H9 (cell line): ENCODE results near the gene TRIM56. TPM values are rescaled to one million over a fixed set of nuclear protein-coding genes. Genes with fewer than 3 reads are reported as not detected.

Experiments used
- DNase-seq: peaks from one replicate; pipeline ENCODE4 v3.0.0-alpha.2; 2017
- H2AFZ ChIP-seq: one replicate; pipeline ENCODE4 v1.6.1; 2013; ENCODE audit warnings: mild to moderate bottlenecking, low read length, control low read depth, moderate library complexity
- H2AK5ac ChIP-seq: 2 replicates; pipeline ENCODE4 v1.6.1; 2013; ENCODE audit warnings: low read length, control low read depth, mixed read lengths; ENCODE audit not compliant: insufficient read length
- H2BK120ac ChIP-seq: one replicate; pipeline ENCODE4 v1.6.1; 2013; ENCODE audit warnings: low read depth, mild to moderate bottlenecking, low read length, control low read depth, inconsistent platforms; ENCODE audit not compliant: poor library complexity, severe bottlenecking
- H2BK12ac ChIP-seq: 2 replicates; pipeline ENCODE4 v1.6.1; 2013; ENCODE audit warnings: low read length, control low read depth, mixed read lengths, low read depth; ENCODE audit not compliant: insufficient read length
- H2BK15ac ChIP-seq: 2 replicates; pipeline ENCODE4 v1.6.1; 2013; ENCODE audit warnings: low read depth, low read length, control low read depth
- H2BK20ac ChIP-seq: one replicate; pipeline ENCODE4 v1.6.1; 2013; ENCODE audit warnings: low read depth, mild to moderate bottlenecking, low read length, control low read depth, inconsistent platforms; ENCODE audit not compliant: poor library complexity, severe bottlenecking
- H2BK5ac ChIP-seq: 2 replicates; pipeline ENCODE4 v1.6.1; 2013; ENCODE audit warnings: low read length, control low read depth, mixed read lengths; ENCODE audit not compliant: insufficient read length
- H3K14ac ChIP-seq: 2 replicates; pipeline ENCODE4 v1.6.1; 2013; ENCODE audit warnings: low read length, control low read depth; ENCODE audit not compliant: insufficient read depth
- H3K18ac ChIP-seq: 2 replicates; pipeline ENCODE4 v1.6.1; 2013; ENCODE audit warnings: low read depth, mild to moderate bottlenecking, mixed read lengths, low read length, control low read depth; ENCODE audit not compliant: insufficient read length
- H3K23ac ChIP-seq: 2 replicates; pipeline ENCODE4 v1.6.1; 2013; ENCODE audit warnings: low read length, control low read depth, mixed read lengths, low read depth; ENCODE audit not compliant: insufficient read length
- H3K23me2 ChIP-seq: 2 replicates; pipeline ENCODE4 v1.6.1; 2013; ENCODE audit warnings: low read depth, mild to moderate bottlenecking, mixed read lengths, low read length, control low read depth; ENCODE audit not compliant: insufficient read length, poor library complexity, severe bottlenecking
- H3K27ac ChIP-seq: 2 replicates; pipeline ENCODE4 v1.5.1; 2013; ENCODE audit warnings: low read length, control low read depth, mixed read lengths, low read depth; ENCODE audit not compliant: insufficient read length
- H3K27me3 ChIP-seq: 2 replicates; pipeline ENCODE4 v1.6.1; 2013; ENCODE audit warnings: low read length, control low read depth, inconsistent platforms; ENCODE audit not compliant: insufficient read depth
- H3K4ac ChIP-seq: 2 replicates; pipeline ENCODE4 v1.6.1; 2013; ENCODE audit warnings: low read depth, mild to moderate bottlenecking, control low read depth, inconsistent platforms, low read length, moderate library complexity
- H3K4me1 ChIP-seq: 2 replicates; pipeline ENCODE4 v1.6.1; 2013; ENCODE audit warnings: low read length, control low read depth, inconsistent platforms; ENCODE audit not compliant: insufficient read depth
- H3K4me2 ChIP-seq: 2 replicates; pipeline ENCODE4 v1.6.1; 2013; ENCODE audit warnings: low read length, control low read depth, mixed read lengths; ENCODE audit not compliant: insufficient read length, insufficient read depth
- H3K56ac ChIP-seq: 2 replicates; pipeline ENCODE4 v1.6.1; 2013; ENCODE audit warnings: low read depth, mild to moderate bottlenecking, mixed read lengths, low read length, control low read depth; ENCODE audit not compliant: insufficient read length
- H3K79me1 ChIP-seq: 2 replicates; pipeline ENCODE4 v1.6.1; 2013; ENCODE audit warnings: low read depth, mild to moderate bottlenecking, moderate library complexity, low read length, control low read depth, inconsistent platforms; ENCODE audit not compliant: insufficient read depth, poor library complexity, severe bottlenecking
- H3K79me2 ChIP-seq: 2 replicates; pipeline ENCODE4 v1.6.1; 2013; ENCODE audit warnings: low read length, control low read depth, inconsistent platforms; ENCODE audit not compliant: insufficient read depth
- H3K9ac ChIP-seq: 2 replicates; pipeline ENCODE4 v1.6.1; 2013; ENCODE audit warnings: low read length, control low read depth, mixed read lengths; ENCODE audit not compliant: insufficient read length; ENCODE audit errors: extremely low read depth
- H3K9me3 ChIP-seq: one replicate; pipeline ENCODE4 v1.6.1; 2013; ENCODE audit warnings: low read depth, low read length, inconsistent platforms; ENCODE audit not compliant: control insufficient read depth
- H3T11ph ChIP-seq: one replicate; pipeline ENCODE4 v1.6.1; 2013; ENCODE audit warnings: mild to moderate bottlenecking, low read length, control low read depth, inconsistent platforms
- H4K20me1 ChIP-seq: one replicate; pipeline ENCODE4 v1.6.1; 2013; ENCODE audit not compliant: control insufficient read depth, insufficient read length, insufficient read depth
- H4K5ac ChIP-seq: 2 replicates; pipeline ENCODE4 v1.6.1; 2013; ENCODE audit warnings: low read depth, mild to moderate bottlenecking, mixed read lengths, low read length, control low read depth; ENCODE audit not compliant: insufficient read length
- H4K8ac ChIP-seq: replicated peaks from 2 replicates; pipeline ENCODE4 v1.6.1; 2013; ENCODE audit warnings: low read length, control low read depth, mixed read lengths, low read depth; ENCODE audit not compliant: insufficient read length
- H4K91ac ChIP-seq: 2 replicates; pipeline ENCODE4 v1.6.1; 2013; ENCODE audit warnings: low read depth, mild to moderate bottlenecking, moderate library complexity, mixed read lengths, low read length, control low read depth; ENCODE audit not compliant: insufficient read length
- H3K27ac Mint-ChIP-seq, 3 experiments: 2 replicates in 2 of 3; 3 replicates in 1 of 3; pipeline ENCODE4 v1.8.0; 2020 to 2021; ENCODE audit warnings: mixed read lengths in 3 of 3, mild to moderate bottlenecking in 1 of 3, moderate library complexity in 1 of 3
- H3K27me3 Mint-ChIP-seq: 2 replicates; pipeline ENCODE4 v1.8.0; 2021; ENCODE audit warnings: low read depth, mild to moderate bottlenecking, moderate library complexity, mixed read lengths
- H3K36me3 Mint-ChIP-seq, 3 experiments: 2 replicates in 2 of 3; 3 replicates in 1 of 3; pipeline ENCODE4 v1.8.0; 2020 to 2021; ENCODE audit warnings: low read depth in 3 of 3, mixed read lengths in 3 of 3; ENCODE audit not compliant: insufficient read depth in 1 of 3
- H3K4me1 Mint-ChIP-seq, 2 experiments: 2 replicates each; pipeline ENCODE4 v1.8.0; 2020; ENCODE audit warnings: mixed read lengths in 2 of 2
- H3K4me3 Mint-ChIP-seq, 2 experiments: 2 replicates in 1 of 2; 3 replicates in 1 of 2; pipeline ENCODE4 v1.8.0; 2020 to 2021; ENCODE audit warnings: mild to moderate bottlenecking in 2 of 2, mixed read lengths in 2 of 2, moderate library complexity in 1 of 2
- H3K9me3 Mint-ChIP-seq, 2 experiments: 2 replicates in 1 of 2; 3 replicates in 1 of 2; pipeline ENCODE4 v1.8.0; 2020; ENCODE audit warnings: mild to moderate bottlenecking in 2 of 2, mixed read lengths in 2 of 2, moderate library complexity in 1 of 2
- WGBS: extraction: QIAGEN DNeasy Blood & Tissue Kit; methylation state at CpG from one replicate; pipeline ENCODE4 v1.1.7; 2013; ENCODE audit warnings: missing lambda C conversion rate, low lambda C conversion rate, mixed read lengths; ENCODE audit not compliant: insufficient read length; ENCODE audit errors: extremely low coverage; 5-methylcytosine and 5-hydroxymethylcytosine counted together
- total RNA-seq: library from RNA; stranded (reverse); gene quantifications from 2 replicates; pipeline ENCODE4 v1.2.1, GENCODE V29; 2021
- TF ChIP-seq, protein P1 (sequence below): fragments of 200-600 bp; sonication (generic); conservative IDR thresholded peaks from 3 replicates; pipeline ENCODE4 v1.8.0; 2021; ENCODE audit warnings: antibody characterized with exemption, mild to moderate bottlenecking

Gene TRIM56
- total RNA-seq, 1 experiment from 2014 or later: 21.8 TPM

DNA sequence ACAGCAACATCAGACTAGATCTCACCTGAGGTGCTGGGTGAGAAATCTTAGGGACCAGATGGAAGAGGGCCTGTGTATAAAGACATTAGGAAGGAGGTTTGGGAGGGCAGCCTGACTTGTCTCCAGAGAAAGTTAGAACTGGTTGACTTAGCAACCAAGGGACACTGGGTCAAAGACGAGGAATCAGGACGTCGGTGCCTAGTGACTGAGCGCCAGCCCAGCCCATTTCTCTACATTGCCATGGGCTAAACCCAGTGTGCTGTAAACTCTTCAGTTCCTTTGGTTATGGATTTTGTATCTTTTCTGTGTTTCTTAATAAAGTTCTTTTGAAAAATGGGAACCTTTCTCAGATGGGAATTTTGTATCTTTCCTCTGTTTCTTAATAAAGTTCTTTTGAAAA is 12.3 kb downstream of the TRIM56 start:
- no CpG with 5 or more reads among the region's 4 CpGs for WGBS
- Histone ChIP-seq H3K9me3 (no peaks in the 10 kb centered on the region), H2BK5ac (no peak overlapping the region), H3K23me2 (no peaks in the 10 kb centered on the region), H4K91ac (no peak overlapping the region), H3T11ph (no peak overlapping the region), H3K14ac (no peak overlapping the region), H2AFZ (no peak overlapping the region), H3K4me2 (no peak overlapping the region), H3K27ac (no peak overlapping the region), H3K56ac (no peak overlapping the region), H3K23ac (no peak overlapping the region), H2BK120ac (no peak overlapping the region), H3K18ac (no peak overlapping the region), H2BK15ac (no peak overlapping the region), H3K4me1 (peaks cover 7% of the 10 kb centered on the region), H3K4ac (no peak overlapping the region), H3K79me1 (no peaks in the 10 kb centered on the region), H4K5ac (no peak overlapping the region), H4K8ac (no peak overlapping the region), H3K9ac (no peak overlapping the region), H2BK12ac (no peak overlapping the region), H3K79me2 (no peaks in the 10 kb centered on the region), H4K20me1 (no peaks in the 10 kb centered on the region), H2AK5ac (no peak overlapping the region), H3K27me3 (no peaks in the 10 kb centered on the region), H2BK20ac (no peak overlapping the region)
- no peaks in the 10 kb centered on the region; a peak in 1 of 5 replicates for H3K9me3 Mint-ChIP-seq
- peaks cover 46% of the 10 kb centered on the region in 2 experiments for H3K4me1 Mint-ChIP-seq
- no peak overlapping the region for H3K27ac Mint-ChIP-seq
- TF ChIP-seq, protein P1, sequence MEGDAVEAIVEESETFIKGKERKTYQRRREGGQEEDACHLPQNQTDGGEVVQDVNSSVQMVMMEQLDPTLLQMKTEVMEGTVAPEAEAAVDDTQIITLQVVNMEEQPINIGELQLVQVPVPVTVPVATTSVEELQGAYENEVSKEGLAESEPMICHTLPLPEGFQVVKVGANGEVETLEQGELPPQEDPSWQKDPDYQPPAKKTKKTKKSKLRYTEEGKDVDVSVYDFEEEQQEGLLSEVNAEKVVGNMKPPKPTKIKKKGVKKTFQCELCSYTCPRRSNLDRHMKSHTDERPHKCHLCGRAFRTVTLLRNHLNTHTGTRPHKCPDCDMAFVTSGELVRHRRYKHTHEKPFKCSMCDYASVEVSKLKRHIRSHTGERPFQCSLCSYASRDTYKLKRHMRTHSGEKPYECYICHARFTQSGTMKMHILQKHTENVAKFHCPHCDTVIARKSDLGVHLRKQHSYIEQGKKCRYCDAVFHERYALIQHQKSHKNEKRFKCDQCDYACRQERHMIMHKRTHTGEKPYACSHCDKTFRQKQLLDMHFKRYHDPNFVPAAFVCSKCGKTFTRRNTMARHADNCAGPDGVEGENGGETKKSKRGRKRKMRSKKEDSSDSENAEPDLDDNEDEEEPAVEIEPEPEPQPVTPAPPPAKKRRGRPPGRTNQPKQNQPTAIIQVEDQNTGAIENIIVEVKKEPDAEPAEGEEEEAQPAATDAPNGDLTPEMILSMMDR: no peak
- peaks cover 0 to 4% (median 2%) of the 10 kb centered on the region in 3 experiments; a peak in 2 of 7 replicates for H3K36me3 Mint-ChIP-seq
- no peak overlapping the region for H3K4me3 Mint-ChIP-seq
- DNase-seq: no peak
- H3K27me3 Mint-ChIP-seq: no peaks in the 10 kb centered on the region
